ENCODE data around the gene PARM1. TPM values are rescaled to one million over a fixed set of nuclear protein-coding genes. Genes with fewer than 3 reads are reported as not detected.

Gene PARM1
- total and polyA plus RNA-seq, 9 of the 15 experiments (the other 6 are each of a cell fraction or from before 2014, with no cell fraction given) = 0.07 TPM; not detected in 8

GRCh38 chr4:74958881-74959280 lies 26.0 kb downstream of the PARM1 start:
- no TSS peak for BruUV-seq (replicated peaks)
- CTCF ChIA-PET (ENCODE audit: low intra/inter-chr PET ratio) = no interaction called here
- H3K36me3 ChIP-seq (ENCODE audit: control insufficient read depth, insufficient read depth, low read length) = no peaks in the 10 kb centered on the region

GRCh38 chr4:74961230-74961629 lies 28.3 kb downstream of the PARM1 start:
- H3K4me2 ChIP-seq (ENCODE audit: insufficient read depth, low read length) = no peak overlapping the region
- WGBS (ENCODE audit: insufficient coverage, low coverage, missing lambda C conversion rate) = 0% methylated on average over 2 of the region's 2 CpGs
- no peak overlapping the region for H3K27ac ChIP-seq (ENCODE audit: extremely low read depth, low read depth, low read length)
- H3K27me3 ChIP-seq (ENCODE audit: control insufficient read depth in 2 of 2, insufficient read depth in 2 of 2, low read length in 2 of 2) = no peaks in the 10 kb centered on the region
- H3K9me1 ChIP-seq (ENCODE audit: control insufficient read depth, insufficient read depth, low read length) = no peaks in the 10 kb centered on the region
- ChIA-PET POLR2A (no interaction called here), CTCF (ENCODE audit: low intra/inter-chr PET ratio) (no interaction called here)
- no peak for FAIRE-seq
- no peak for ATAC-seq
- no peak overlapping the region for H3K4me3 ChIP-seq
- in situ Hi-C loops (cut with MboI) = no loop called here
- H3K9ac ChIP-seq (ENCODE audit: insufficient read depth in 1 of 2, low read depth in 2 of 2, low read length in 2 of 2) = no peak overlapping the region
- no peaks in the 10 kb centered on the region for H3K4me1 ChIP-seq (replicated peaks in 1 of 2; ENCODE audit: control insufficient read depth in 2 of 2, insufficient read depth in 2 of 2, low read length in 2 of 2)
- no peaks in the 10 kb centered on the region for H3K36me3 ChIP-seq (ENCODE audit: control insufficient read depth, insufficient read depth, low read length)
- intact Hi-C loops (cut with micrococcal nuclease) = no loop called here
- H4K20me1 ChIP-seq (replicated peaks; ENCODE audit: control insufficient read depth, insufficient read depth, low read length) = no peaks in the 10 kb centered on the region
- no TSS peak for BruUV-seq (replicated peaks)
- no peak overlapping the region for H2AFZ ChIP-seq (ENCODE audit: low read depth, low read length)
- TF ChIP-seq ZNF77 (CRISPR knock-in tag; IDR thresholded peaks at IDR 0.05) (no peak), NBN (IDR thresholded peaks at IDR 0.05; ENCODE audit: low read depth) (no peak), EGR1 (conservative IDR thresholded peaks at IDR 0.05) (no peak)
- DNase-seq (ENCODE audit: extremely low read depth in 1 of 4, low spot score in 3 of 4) = no peak
- H3K79me2 ChIP-seq (ENCODE audit: control insufficient read depth, insufficient read depth, low read length) = no peaks in the 10 kb centered on the region
- H3K9me3 ChIP-seq (replicated peaks; ENCODE audit: control insufficient read depth, insufficient read depth, low read depth, low read length) = no peaks in the 10 kb centered on the region

More at GRCh38 chr4:74958881-74959280, 26.0 kb downstream of the PARM1 start:
- Histone ChIP-seq H3K9ac (ENCODE audit: insufficient read depth in 1 of 2, low read depth in 2 of 2, low read length in 2 of 2) (no peak overlapping the region), H3K4me2 (ENCODE audit: insufficient read depth, low read length) (no peak overlapping the region), H3K79me2 (ENCODE audit: control insufficient read depth, insufficient read depth, low read length) (no peaks in the 10 kb centered on the region), H3K27ac (ENCODE audit: extremely low read depth, low read depth, low read length) (no peak overlapping the region), H3K4me1 (replicated peaks in 1 of 2; ENCODE audit: control insufficient read depth in 2 of 2, insufficient read depth in 2 of 2, low read length in 2 of 2) (no peaks in the 10 kb centered on the region), H2AFZ (ENCODE audit: low read depth, low read length) (no peak overlapping the region), H3K9me1 (ENCODE audit: control insufficient read depth, insufficient read depth, low read length) (no peaks in the 10 kb centered on the region), H3K9me3 (replicated peaks; ENCODE audit: control insufficient read depth, insufficient read depth, low read depth, low read length) (no peaks in the 10 kb centered on the region), H3K4me3 (no peak overlapping the region), H4K20me1 (replicated peaks; ENCODE audit: control insufficient read depth, insufficient read depth, low read length) (no peaks in the 10 kb centered on the region), H3K27me3 (ENCODE audit: control insufficient read depth in 2 of 2, insufficient read depth in 2 of 2, low read length in 2 of 2) (no peaks in the 10 kb centered on the region)
- TF ChIP-seq MYNN (IDR thresholded peaks at IDR 0.05) (no peak), MYNN (CRISPR knock-in tag; IDR thresholded peaks at IDR 0.05) (no peak)
- no peak for FAIRE-seq
- POLR2A ChIA-PET = no interaction called here
- in situ Hi-C loops (cut with MboI) (no loop called here), intact Hi-C loops (cut with micrococcal nuclease) (no loop called here)
- no peak for ATAC-seq
- no peak for DNase-seq (ENCODE audit: extremely low read depth in 1 of 4, low spot score in 3 of 4)
- WGBS (ENCODE audit: insufficient coverage, low coverage, missing lambda C conversion rate) = 0% methylated on average over 2 of the region's 2 CpGs
